Measurements from ENCODE around the gene CSTA. TPM values are rescaled to one million over a fixed set of nuclear protein-coding genes. Genes with fewer than 3 reads are reported as not detected.

Gene CSTA
- total RNA-seq, 3 donors from 2014 or later, result 9.1 to 40.3 (median 15.7) TPM

DNA sequence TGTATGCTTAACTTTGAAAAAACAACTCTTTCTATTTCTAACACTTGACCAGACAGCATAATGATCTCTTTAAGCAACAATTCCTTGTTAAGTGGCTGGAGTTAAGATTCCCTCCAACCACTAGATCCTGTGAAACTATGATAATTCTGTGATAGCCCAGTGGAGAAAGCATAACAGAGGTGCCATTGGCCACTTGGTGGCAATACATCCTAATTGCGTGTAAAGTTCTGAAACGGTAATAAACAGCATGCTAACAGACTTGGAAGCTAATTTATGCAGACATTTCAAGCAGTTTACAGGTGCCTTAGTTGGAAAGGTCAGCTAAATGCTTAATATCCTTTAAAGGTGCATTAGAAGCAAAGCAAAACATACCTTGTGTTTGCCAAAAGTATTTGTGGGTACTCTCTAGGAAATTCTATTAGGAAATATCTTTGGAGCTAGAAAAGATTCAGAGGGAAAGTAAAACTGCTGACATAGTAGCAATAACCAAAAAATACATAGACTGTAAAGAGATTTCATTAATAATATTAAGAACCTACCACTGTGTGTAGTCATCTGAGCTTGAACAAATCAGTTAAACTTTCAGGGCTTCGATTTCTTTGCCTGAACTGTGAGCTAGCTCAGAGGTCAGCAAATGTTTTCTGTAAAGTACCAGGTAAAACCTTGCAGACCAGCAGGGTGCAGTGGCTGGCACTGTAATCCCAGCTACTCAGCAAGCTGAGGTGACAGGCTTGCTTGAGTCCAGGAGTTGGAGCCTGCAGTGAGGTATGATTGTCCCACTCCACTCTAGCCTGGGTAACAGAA lies 19.0 kb upstream of the CSTA start:
- DNase-seq (ENCODE audit: low spot score in 2 of 2), result no peak
- no peak overlapping the region for H3K4me3 ChIP-seq
- H3K27me3 ChIP-seq, result no peaks in the 10 kb centered on the region
- TF ChIP-seq POLR2AphosphoS5 (IDR thresholded peaks at IDR 0.05) (no peak), POLR2A (IDR thresholded peaks at IDR 0.05) (no peak)
- TF ChIP-seq, protein P1, sequence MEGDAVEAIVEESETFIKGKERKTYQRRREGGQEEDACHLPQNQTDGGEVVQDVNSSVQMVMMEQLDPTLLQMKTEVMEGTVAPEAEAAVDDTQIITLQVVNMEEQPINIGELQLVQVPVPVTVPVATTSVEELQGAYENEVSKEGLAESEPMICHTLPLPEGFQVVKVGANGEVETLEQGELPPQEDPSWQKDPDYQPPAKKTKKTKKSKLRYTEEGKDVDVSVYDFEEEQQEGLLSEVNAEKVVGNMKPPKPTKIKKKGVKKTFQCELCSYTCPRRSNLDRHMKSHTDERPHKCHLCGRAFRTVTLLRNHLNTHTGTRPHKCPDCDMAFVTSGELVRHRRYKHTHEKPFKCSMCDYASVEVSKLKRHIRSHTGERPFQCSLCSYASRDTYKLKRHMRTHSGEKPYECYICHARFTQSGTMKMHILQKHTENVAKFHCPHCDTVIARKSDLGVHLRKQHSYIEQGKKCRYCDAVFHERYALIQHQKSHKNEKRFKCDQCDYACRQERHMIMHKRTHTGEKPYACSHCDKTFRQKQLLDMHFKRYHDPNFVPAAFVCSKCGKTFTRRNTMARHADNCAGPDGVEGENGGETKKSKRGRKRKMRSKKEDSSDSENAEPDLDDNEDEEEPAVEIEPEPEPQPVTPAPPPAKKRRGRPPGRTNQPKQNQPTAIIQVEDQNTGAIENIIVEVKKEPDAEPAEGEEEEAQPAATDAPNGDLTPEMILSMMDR (IDR thresholded peaks at IDR 0.05), result peak in 1 of 3 donors; percentile 9
- H3K4me1 ChIP-seq, result no peaks in the 10 kb centered on the region
- intact Hi-C loops (cut with DNase I; ENCODE audit: low total_unique reads), result no loop called here
- H3K36me3 ChIP-seq, result no peaks in the 10 kb centered on the region
- no peaks in the 10 kb centered on the region for H3K9me3 ChIP-seq
- H3K27ac ChIP-seq, result no peak overlapping the region

DNA sequence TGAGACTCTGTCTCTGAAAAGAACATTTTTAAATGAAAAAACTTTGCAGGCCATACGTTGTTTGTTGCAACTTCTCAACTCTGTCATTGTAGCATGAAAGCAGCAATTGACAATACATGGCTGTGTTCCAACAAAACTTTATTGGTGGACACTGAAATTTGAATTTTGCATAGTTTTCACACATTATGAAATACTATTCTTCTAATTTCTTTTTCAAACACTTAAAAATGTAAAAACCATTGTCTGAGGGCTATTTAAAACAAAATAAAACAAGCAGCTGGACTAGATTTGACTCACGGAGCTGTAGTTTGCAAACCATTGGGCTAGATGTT lies 18.5 kb upstream of the CSTA start:
- Histone ChIP-seq H3K9me3 (no peaks in the 10 kb centered on the region), H3K27ac (no peak overlapping the region), H3K4me1 (no peaks in the 10 kb centered on the region), H3K4me3 (no peak overlapping the region), H3K36me3 (no peaks in the 10 kb centered on the region), H3K27me3 (no peaks in the 10 kb centered on the region)
- TF ChIP-seq POLR2AphosphoS5 (IDR thresholded peaks at IDR 0.05) (no peak), POLR2A (IDR thresholded peaks at IDR 0.05) (no peak)
- TF ChIP-seq, protein P1 (IDR thresholded peaks at IDR 0.05), result no peak
- no peak for DNase-seq (ENCODE audit: low spot score in 2 of 2)
- intact Hi-C loops (cut with DNase I; ENCODE audit: low total_unique reads), result no loop called here

DNA sequence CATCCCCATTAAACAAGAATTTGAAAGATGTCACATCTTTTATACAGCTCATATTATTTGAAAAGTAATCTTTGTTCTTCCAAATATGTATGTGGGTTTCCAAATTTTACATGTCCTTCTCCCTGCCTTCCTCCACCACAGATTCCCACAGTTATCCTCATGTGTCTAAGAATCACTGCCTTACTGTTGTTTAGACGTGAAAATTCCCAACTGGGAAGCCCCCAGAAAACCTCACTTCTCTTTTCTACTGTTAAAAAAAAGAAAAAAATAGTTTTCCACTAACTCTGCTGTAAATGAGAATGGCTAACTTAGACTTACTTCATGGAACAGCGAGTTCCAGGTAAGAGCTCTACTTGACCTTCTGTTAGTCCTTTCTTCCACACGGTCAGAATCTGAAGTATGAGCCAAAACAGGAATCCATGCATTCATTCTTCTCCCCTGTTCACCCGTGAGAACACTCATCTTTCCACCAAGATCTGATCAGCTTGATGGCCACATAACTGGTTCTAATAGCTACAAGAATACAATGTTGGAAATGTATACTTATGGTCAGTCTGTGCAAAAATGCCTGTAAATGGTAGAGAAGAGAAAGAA lies 17.9 kb upstream of the CSTA start:
- no peaks in the 10 kb centered on the region for H3K4me1 ChIP-seq
- no peak overlapping the region for H3K27ac ChIP-seq
- intact Hi-C loops (cut with DNase I; ENCODE audit: low total_unique reads), result no loop called here
- no peaks in the 10 kb centered on the region for H3K27me3 ChIP-seq
- TF ChIP-seq POLR2AphosphoS5 (IDR thresholded peaks at IDR 0.05) (no peak), POLR2A (IDR thresholded peaks at IDR 0.05) (no peak)
- TF ChIP-seq, protein P1 (IDR thresholded peaks at IDR 0.05), result no peak
- no peaks in the 10 kb centered on the region for H3K36me3 ChIP-seq
- H3K4me3 ChIP-seq, result no peak overlapping the region
- DNase-seq (ENCODE audit: low spot score in 2 of 2), result no peak
- no peaks in the 10 kb centered on the region for H3K9me3 ChIP-seq

DNA sequence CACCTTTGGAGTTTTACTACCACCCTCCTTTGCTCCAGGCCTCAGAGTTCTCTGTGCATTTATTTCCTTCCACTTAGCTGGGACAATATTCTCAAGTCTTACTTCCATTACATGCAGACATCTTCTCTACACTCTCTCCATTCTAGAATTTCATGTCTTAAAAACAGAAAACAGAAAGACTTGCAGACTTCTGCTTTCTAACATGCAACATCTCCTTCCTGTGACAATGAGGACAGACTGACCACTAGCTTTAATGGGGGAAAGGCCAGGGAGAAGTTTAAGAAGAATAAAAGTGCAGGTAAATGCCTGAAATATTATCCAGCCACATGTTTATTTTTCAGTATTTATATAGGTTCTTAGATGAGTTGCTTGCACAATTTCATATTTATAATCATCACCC lies 17.1 kb upstream of the CSTA start:
- Histone ChIP-seq H3K4me3 (no peak overlapping the region), H3K27me3 (no peaks in the 10 kb centered on the region), H3K9me3 (no peaks in the 10 kb centered on the region), H3K4me1 (no peaks in the 10 kb centered on the region), H3K36me3 (no peaks in the 10 kb centered on the region), H3K27ac (no peak overlapping the region)
- TF ChIP-seq POLR2A (IDR thresholded peaks at IDR 0.05), result no peak
- TF ChIP-seq, protein P1 (IDR thresholded peaks at IDR 0.05), result no peak
- no peak for TF ChIP-seq POLR2AphosphoS5 (IDR thresholded peaks at IDR 0.05)
- no peak for DNase-seq (ENCODE audit: low spot score in 2 of 2)
- intact Hi-C loops (cut with DNase I; ENCODE audit: low total_unique reads), result no loop called here

DNA sequence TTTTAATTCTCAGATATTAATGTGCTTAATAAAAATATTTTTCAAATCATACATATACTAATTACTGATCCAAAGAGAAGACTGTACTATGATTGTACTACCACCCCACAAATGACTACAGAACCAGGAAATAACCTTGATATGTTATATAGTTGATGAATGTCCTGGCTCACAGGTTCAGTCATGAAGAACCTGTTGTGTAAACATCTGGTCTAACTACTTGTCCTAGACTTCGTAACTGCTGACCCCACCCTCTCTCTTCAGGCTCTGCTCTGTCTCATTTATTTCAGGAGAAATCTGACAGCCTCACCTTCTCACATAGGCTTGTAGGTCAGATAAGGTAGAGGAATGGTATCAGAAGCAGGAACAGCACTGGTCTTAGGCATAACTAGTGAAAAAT lies 14.7 kb upstream of the CSTA start:
- Histone ChIP-seq H3K36me3 (no peaks in the 10 kb centered on the region), H3K27ac (no peak overlapping the region), H3K9me3 (no peaks in the 10 kb centered on the region), H3K4me1 (no peaks in the 10 kb centered on the region), H3K27me3 (no peaks in the 10 kb centered on the region), H3K4me3 (no peak overlapping the region)
- no peak for DNase-seq (ENCODE audit: low spot score in 2 of 2)
- TF ChIP-seq, protein P1 (IDR thresholded peaks at IDR 0.05), result no peak
- TF ChIP-seq POLR2AphosphoS5 (IDR thresholded peaks at IDR 0.05), result no peak
- no peak for TF ChIP-seq POLR2A (IDR thresholded peaks at IDR 0.05)
- intact Hi-C loops (cut with DNase I; ENCODE audit: low total_unique reads), result no loop called here
